CD14-positive monocyte (primary cell): ENCODE measurements around the gene SEMA3C. TPM values are rescaled to one million over a fixed set of nuclear protein-coding genes. Genes with fewer than 3 reads are reported as not detected.

Experiments
- DNase-seq, 3 donors: peaks; one replicate each; pipeline ENCODE4 v3.0.0-alpha.2; 2011 to 2022
- H2AFZ ChIP-seq: 2 replicates; pipeline ENCODE4 v1.6.0; 2012; ENCODE audit warnings: mild to moderate bottlenecking, low read depth, low read length, inconsistent platforms; ENCODE audit not compliant: insufficient read depth, poor library complexity, severe bottlenecking
- H3K27ac ChIP-seq, 2 donors: 1 replicate in 1 of 2; 2 replicates in 1 of 2; pipeline ENCODE4 v1.5.1; 2012 to 2013; ENCODE audit warnings: low read length in 2 of 2, control low read depth in 1 of 2, inconsistent platforms in 1 of 2, low read depth in 1 of 2, mild to moderate bottlenecking in 1 of 2
- H3K27me3 ChIP-seq, 2 donors: one replicate each; pipeline versions ENCODE4 v1.6.0 to v1.6.1; 2011 to 2013; ENCODE audit warnings: low read length in 2 of 2; ENCODE audit not compliant: control insufficient read depth in 2 of 2, insufficient read depth in 2 of 2
- H3K36me3 ChIP-seq, 2 donors: replicated peaks in 1 of 2; 1 replicate in 1 of 2; 2 replicates in 1 of 2; pipeline versions ENCODE4 v1.5.1 to v1.6.1; 2012 to 2013; ENCODE audit warnings: low read length in 2 of 2, control low read depth in 1 of 2, inconsistent platforms in 1 of 2, mild to moderate bottlenecking in 1 of 2; ENCODE audit not compliant: insufficient read depth in 2 of 2, control insufficient read depth in 1 of 2
- H3K4me1 ChIP-seq, 2 donors: 1 replicate in 1 of 2; 2 replicates in 1 of 2; pipeline versions ENCODE4 v1.5.1 to v1.6.1; 2012 to 2013; ENCODE audit warnings: low read length in 2 of 2, control low read depth in 1 of 2, inconsistent platforms in 1 of 2, mild to moderate bottlenecking in 1 of 2, moderate library complexity in 1 of 2; ENCODE audit not compliant: insufficient read depth in 2 of 2, control insufficient read depth in 1 of 2
- H3K4me2 ChIP-seq: replicated peaks from 2 replicates; pipeline ENCODE3; 2012; ENCODE audit warnings: low read length, moderate library complexity, mild to moderate bottlenecking; ENCODE audit not compliant: poor library complexity, severe bottlenecking; ENCODE audit errors: extremely low read depth
- H3K4me3 ChIP-seq, 3 experiments: fragments of 200-600 bp in 1 of 3; sonication (generic) in 1 of 3; replicated peaks in 1 of 3; 1 replicate in 2 of 3; 2 replicates in 1 of 3; pipeline ENCODE4 v1.5.1; 2011 to 2013; ENCODE audit warnings: low read length in 3 of 3, mild to moderate bottlenecking in 3 of 3, control low read depth in 2 of 3, low read depth in 2 of 3, inconsistent platforms in 1 of 3, moderate library complexity in 1 of 3
- H3K79me2 ChIP-seq: 2 replicates; pipeline ENCODE4 v1.6.0; 2012; ENCODE audit warnings: mild to moderate bottlenecking, control low read depth, inconsistent platforms, low read length, moderate library complexity; ENCODE audit not compliant: insufficient read depth
- H3K9ac ChIP-seq: 2 replicates; pipeline ENCODE4 v1.6.0; 2017; ENCODE audit warnings: low read length, mild to moderate bottlenecking; ENCODE audit not compliant: insufficient read depth, poor library complexity, severe bottlenecking
- H3K9me3 ChIP-seq, 2 donors: replicated peaks in 1 of 2; 1 replicate in 1 of 2; 2 replicates in 1 of 2; pipeline versions ENCODE4 v1.5.1 to v1.6.1; 2012 to 2013; ENCODE audit warnings: low read length in 2 of 2, control low read depth in 1 of 2; ENCODE audit not compliant: control insufficient read depth in 1 of 2, insufficient read depth in 1 of 2
- H4K20me1 ChIP-seq: 2 replicates; pipeline ENCODE4 v1.6.0; 2012; ENCODE audit warnings: mild to moderate bottlenecking, low read length, control low read depth, moderate library complexity; ENCODE audit not compliant: insufficient read depth
- H3K27ac Mint-ChIP-seq, 7 donors: one replicate each; pipeline ENCODE4 v1.8.0; 2020; ENCODE audit warnings: mild to moderate bottlenecking in 7 of 7, mixed read lengths in 7 of 7, moderate library complexity in 6 of 7, inconsistent platforms in 2 of 7
- H3K27me3 Mint-ChIP-seq, 3 donors: one replicate each; pipeline ENCODE4 v1.8.0; 2021 to 2022; ENCODE audit warnings: low read depth in 3 of 3, mild to moderate bottlenecking in 3 of 3, mixed read lengths in 3 of 3, moderate library complexity in 3 of 3, inconsistent platforms in 1 of 3
- H3K36me3 Mint-ChIP-seq, 2 donors: one replicate each; pipeline ENCODE4 v1.8.0; 2020; ENCODE audit warnings: mixed read lengths in 2 of 2, inconsistent platforms in 1 of 2, mild to moderate bottlenecking in 1 of 2
- H3K4me1 Mint-ChIP-seq: one replicate; pipeline ENCODE4 v1.8.0; 2020; ENCODE audit warnings: mild to moderate bottlenecking, mixed read lengths
- H3K4me3 Mint-ChIP-seq, 2 donors: one replicate each; pipeline ENCODE4 v1.8.0; 2020; ENCODE audit warnings: mild to moderate bottlenecking in 2 of 2, mixed read lengths in 2 of 2, moderate library complexity in 1 of 2
- H3K9me3 Mint-ChIP-seq, 7 donors: one replicate each; pipeline ENCODE4 v1.8.0; 2020 to 2022; ENCODE audit warnings: mixed read lengths in 7 of 7, mild to moderate bottlenecking in 6 of 7, moderate library complexity in 6 of 7, inconsistent platforms in 2 of 7
- WGBS: methylation state at CpG from one replicate; pipeline ENCODE4 v1.1.5; 2013; ENCODE audit warnings: missing lambda C conversion rate; ENCODE audit not compliant: insufficient coverage; 5-methylcytosine and 5-hydroxymethylcytosine counted together
- intact Hi-C, 2 donors: fragments of 100-400 bp; cut with micrococcal nuclease; formaldehyde crosslinking; loops; one replicate each; pipeline versions ENCODE4 v1.15.0 to v1.15.1; 2023
- polyA plus RNA-seq, 3 donors: library from polyadenylated mRNA; depleted of rRNA in 1 of 3; unstranded in 2 of 3; stranded (reverse) in 1 of 3; fragments of 300-500 nt in 2 of 3; fragments of >200 nt in 1 of 3; fragmentation: Illumina TruSeq in 2 of 3; gene quantifications; 1 replicate in 2 of 3; 2 replicates in 1 of 3; pipeline ENCODE4 v1.2.3, GENCODE V29; 2012 to 2021
- TF ChIP-seq, protein P1 (sequence below): fragments of 200-600 bp; IDR thresholded peaks from one replicate; pipeline ENCODE4 v1.8.0; 2022; ENCODE audit warnings: antibody characterized with exemption, mild to moderate bottlenecking

Gene SEMA3C
- polyA plus RNA-seq, 3 donors = 7.2 to 14.1 (median 13.7) TPM

GRCh38 chr7:80848841-80849240 is 70.0 kb downstream of the SEMA3C start:
- H3K36me3 Mint-ChIP-seq = peaks cover 11 to 14% of the 10 kb centered on the region in 2 donors
- Histone ChIP-seq H4K20me1 (no peaks in the 10 kb centered on the region), H3K27ac (no peak overlapping the region), H3K27me3 (no peaks in the 10 kb centered on the region), H3K36me3 (no peaks in the 10 kb centered on the region), H2AFZ (no peak overlapping the region), H3K4me3 (no peak overlapping the region), H3K4me2 (no peak overlapping the region), H3K4me1 (no peaks in the 10 kb centered on the region), H3K9me3 (no peaks in the 10 kb centered on the region), H3K79me2 (no peaks in the 10 kb centered on the region), H3K9ac (no peak overlapping the region)
- H3K9me3 Mint-ChIP-seq = peaks cover 0 to 5% (median 4%) of the 10 kb centered on the region in 7 donors
- peaks cover 5% of the 10 kb centered on the region for H3K4me1 Mint-ChIP-seq
- no peak for DNase-seq
- H3K27ac Mint-ChIP-seq = peak overlapping the region in 1 of 7 donors; percentile 36
- 90% methylated on average over 2 of the region's 5 CpGs for WGBS
- peaks cover 0 to 2% (median 0%) of the 10 kb centered on the region in 3 donors for H3K27me3 Mint-ChIP-seq
- no peak overlapping the region for H3K4me3 Mint-ChIP-seq
- intact Hi-C loops = no loop called here
- TF ChIP-seq, protein P1, sequence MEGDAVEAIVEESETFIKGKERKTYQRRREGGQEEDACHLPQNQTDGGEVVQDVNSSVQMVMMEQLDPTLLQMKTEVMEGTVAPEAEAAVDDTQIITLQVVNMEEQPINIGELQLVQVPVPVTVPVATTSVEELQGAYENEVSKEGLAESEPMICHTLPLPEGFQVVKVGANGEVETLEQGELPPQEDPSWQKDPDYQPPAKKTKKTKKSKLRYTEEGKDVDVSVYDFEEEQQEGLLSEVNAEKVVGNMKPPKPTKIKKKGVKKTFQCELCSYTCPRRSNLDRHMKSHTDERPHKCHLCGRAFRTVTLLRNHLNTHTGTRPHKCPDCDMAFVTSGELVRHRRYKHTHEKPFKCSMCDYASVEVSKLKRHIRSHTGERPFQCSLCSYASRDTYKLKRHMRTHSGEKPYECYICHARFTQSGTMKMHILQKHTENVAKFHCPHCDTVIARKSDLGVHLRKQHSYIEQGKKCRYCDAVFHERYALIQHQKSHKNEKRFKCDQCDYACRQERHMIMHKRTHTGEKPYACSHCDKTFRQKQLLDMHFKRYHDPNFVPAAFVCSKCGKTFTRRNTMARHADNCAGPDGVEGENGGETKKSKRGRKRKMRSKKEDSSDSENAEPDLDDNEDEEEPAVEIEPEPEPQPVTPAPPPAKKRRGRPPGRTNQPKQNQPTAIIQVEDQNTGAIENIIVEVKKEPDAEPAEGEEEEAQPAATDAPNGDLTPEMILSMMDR = no peak

DNA sequence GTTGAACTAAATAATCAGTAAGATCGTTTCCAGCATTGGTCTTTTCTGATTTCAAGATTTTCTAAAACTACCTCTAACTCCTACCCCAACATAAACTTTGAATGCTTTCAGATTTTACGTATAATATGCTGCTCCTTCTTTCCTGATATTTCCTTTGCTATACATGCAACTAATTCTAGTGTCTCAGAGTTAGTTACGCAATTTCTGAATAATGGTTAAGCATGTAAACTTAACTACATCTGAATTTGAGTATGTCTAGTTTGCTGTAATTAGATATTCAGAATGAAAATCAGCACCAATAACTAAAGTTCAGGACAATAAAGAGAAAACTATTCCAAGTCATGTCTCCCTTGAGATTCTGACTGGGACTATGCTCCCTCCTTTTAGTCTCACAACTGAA is 71.0 kb downstream of the SEMA3C start:
- Mint-ChIP-seq H3K27me3 (peaks cover 0 to 2% (median 0%) of the 10 kb centered on the region in 3 donors), H3K4me3 (no peak overlapping the region)
- WGBS = no CpG with 5 or more reads among the region's 3 CpGs

More for the DNA sequence above, 71.0 kb downstream of the SEMA3C start:
- H3K9ac ChIP-seq = no peak overlapping the region
- intact Hi-C loops = no loop called here
- TF ChIP-seq, protein P1 = no peak
- H3K4me3 ChIP-seq = no peak overlapping the region
- H3K4me1 Mint-ChIP-seq = peaks cover 6% of the 10 kb centered on the region
- peaks cover 0 to 2% of the 10 kb centered on the region in 2 donors for H3K4me1 ChIP-seq
- no peaks in the 10 kb centered on the region for H3K36me3 ChIP-seq
- no peaks in the 10 kb centered on the region for H3K27me3 ChIP-seq
- H3K36me3 Mint-ChIP-seq = peaks cover 10 to 14% of the 10 kb centered on the region in 2 donors
- no peak overlapping the region for H3K4me2 ChIP-seq
- H4K20me1 ChIP-seq = no peaks in the 10 kb centered on the region
- H3K9me3 Mint-ChIP-seq = peaks cover 0 to 5% (median 2%) of the 10 kb centered on the region in 7 donors
- no peak overlapping the region for H2AFZ ChIP-seq
- no peak overlapping the region for H3K27ac ChIP-seq
- no peak overlapping the region for H3K27ac Mint-ChIP-seq
- no peaks in the 10 kb centered on the region for H3K79me2 ChIP-seq
- DNase-seq = no peak
- no peaks in the 10 kb centered on the region for H3K9me3 ChIP-seq
